Fibroblast of skin of right quadriceps (primary cell): ENCODE measurements around the gene EML1.
"Not testable (repeated sequence)": the region's sequence is repeated elsewhere in the genome, so short reads cannot be mapped to it uniquely, and the experiment has no call there.

ENCODE experiments used
- DNase-seq: peaks from one replicate; pipeline ENCODE4 v3.0.0-alpha.2; 2013

EML1 gene

DNA sequence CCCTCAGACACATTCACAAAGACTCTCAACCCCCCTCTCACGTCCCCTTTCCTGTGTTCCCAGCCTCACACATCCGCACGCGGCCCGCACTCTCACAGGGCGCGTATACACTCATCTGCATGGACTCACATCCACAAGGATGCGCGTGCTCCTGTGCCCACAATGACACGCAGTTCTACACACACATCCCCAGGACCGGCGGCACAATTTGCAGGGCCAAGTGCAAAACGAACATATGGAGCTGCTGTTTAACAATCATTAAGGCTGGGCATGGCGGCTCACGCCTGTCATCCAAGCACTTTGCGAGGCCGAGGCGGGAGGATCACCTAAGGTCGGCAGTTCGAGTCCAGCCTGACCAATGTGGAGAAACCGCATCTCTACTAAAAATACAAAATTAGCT, 36.4 kb upstream of the EML1 start:
- DNase-seq, result peak; percentile 25

DNA sequence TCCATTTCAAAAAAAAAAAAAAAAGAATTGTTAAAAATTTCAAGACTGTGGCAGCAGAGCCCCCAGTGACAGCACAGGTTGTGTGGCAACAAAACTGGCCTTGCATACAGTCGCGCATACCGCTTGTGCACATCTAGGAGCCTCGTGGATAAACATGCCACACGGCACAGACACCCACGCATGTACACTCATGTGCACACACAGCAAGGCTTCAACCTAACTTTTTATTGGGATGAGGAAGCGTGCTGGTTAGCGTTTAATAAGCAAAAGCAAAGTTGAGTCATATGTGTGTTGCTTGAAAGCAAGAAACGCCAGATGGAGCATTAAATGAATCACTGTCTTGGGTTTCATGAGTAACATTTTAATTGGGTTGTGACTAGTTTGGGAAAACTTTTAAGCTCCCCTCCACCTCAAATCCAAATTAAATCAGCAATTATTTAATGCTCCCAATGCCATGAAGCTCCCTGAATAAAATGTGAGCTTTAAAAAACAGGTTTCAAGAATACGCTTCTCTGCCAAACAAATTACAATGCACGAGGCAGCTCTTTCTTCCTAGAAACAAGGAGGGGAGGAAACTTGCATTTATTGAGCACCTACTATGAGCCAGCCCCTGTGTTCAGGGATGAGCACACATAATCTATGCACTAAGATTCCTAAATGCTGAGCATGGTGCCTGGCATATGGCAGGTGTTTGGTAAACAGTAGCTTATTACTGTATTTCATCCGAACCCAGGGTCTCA, 35.7 kb upstream of the EML1 start:
- DNase-seq, result peak; percentile 95

DNA sequence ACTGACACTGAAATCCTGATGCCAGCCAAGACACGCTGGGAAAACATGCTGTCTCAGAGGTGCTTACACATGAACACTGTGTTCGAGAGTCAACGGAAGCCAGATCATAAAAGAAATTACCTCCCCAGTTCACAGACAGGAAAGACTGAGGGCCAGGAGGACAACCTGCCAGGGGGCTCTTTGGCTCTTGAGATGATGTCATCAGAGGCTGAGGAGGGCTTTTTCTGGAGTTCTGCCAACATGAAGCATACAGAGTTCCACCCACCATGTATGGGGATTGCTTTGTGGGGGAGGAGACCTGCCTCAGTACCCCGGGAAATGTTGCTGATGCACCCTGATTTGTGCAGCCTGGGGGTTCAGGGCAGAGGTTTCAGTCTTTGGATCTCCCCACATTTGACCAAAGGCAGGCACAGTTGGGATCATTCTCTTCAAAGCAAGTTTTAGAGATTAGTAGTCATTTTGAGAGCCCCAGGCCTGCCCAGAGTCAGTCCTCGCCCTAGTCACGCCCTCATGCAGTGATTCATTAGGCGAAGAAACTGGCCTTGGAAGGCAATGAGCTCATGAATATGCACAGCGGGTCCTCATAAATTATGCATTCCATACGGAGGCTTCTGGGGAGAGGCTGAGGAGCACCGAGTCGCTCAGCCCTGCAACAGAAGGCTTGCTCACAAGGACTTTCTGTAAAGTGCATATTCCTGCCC, 34.9 kb upstream of the EML1 start:
- DNase-seq, result peak; percentile 97

DNA sequence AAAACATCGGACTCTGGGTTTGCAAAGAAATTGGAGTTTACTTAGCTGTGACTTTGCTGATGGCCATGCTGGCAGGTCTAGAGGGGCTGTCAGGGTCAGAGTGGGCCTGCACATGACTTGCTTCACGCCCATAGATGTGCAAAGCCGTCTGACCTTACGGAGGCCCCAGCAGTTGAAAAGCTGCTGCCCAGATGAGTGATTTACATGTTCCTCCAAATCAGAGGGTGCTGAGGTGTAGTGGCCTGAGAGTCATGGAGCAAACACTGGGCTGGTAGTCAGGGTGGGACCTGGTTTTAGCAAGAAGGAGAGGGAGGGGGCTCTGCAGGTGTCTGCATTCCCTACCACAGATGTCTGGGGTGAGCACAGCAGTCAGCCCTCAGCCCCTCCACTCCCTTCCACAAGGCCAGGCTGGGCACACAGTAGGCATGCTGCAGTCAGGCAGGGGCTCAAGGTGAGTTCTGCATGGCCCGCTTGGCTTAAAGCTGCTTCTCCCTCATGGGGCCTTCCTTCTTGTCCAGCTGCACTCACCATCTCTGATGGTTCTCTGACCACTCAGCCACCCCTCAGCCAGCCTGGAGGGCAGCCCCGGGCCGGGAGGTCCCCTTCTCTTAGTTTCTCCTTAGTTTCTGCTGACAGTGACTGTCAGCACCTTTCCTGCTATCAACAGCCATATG, 34.2 kb upstream of the EML1 start:
- no peak for DNase-seq

DNA sequence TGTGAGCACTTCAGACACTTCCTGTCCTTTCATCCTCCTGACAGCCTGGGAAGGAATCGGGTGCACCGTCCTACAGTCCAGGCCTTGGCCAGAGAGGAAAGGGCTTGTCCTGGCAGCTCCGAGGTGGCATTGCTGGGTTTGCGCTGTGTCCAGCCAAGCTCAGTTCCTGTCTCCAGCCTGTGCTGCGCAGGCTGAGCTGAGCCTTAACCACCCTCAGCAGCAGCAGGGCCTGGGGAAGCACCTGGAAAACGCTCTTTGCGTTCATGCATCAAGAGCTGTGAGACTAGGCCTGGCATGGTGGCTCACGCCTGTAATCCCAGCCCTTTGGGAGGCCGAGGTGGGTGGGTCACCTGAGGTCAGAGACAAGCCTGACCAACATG, 33.7 kb upstream of the EML1 start:
- DNase-seq, result no peak

DNA sequence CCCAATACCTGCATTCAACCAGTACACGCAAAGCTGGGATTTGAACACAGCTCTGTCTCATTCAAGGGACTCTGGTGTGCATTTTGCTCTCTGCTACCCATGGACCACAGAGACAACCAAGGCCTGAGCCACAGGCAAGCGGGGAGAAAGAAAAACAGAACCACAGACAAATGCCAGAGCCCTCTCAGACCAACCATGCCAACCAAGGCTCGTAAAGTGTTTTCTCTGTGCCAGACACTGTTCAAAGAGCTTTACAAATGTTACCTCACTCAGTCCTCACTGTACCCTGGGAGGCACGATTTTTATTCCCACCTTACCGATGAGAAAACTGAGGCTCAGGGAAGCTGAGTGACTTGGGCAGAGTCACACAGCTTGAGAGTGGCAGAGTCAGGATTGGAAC, 32.4 kb upstream of the EML1 start:
- DNase-seq, result no peak

DNA sequence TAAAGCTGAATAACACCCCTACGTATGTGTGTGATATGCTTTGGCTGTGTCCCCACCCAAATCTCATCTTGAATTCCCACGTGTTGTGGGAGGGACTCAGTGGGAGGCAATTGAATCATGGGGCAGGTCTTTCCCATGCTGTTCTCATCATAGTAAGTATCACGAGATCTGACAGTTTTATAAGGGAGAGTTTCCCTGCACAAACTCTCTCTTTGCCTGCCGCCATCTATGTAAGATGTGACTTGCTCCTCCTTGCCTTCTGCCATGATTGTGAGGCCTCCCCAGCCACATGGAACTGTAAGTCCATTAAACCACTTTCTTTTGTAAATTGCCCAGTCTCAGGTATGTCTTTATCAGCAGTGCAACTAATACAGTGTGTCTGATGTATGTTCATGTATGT, 30.3 kb upstream of the EML1 start:
- DNase-seq, result not testable (repeated sequence)

DNA sequence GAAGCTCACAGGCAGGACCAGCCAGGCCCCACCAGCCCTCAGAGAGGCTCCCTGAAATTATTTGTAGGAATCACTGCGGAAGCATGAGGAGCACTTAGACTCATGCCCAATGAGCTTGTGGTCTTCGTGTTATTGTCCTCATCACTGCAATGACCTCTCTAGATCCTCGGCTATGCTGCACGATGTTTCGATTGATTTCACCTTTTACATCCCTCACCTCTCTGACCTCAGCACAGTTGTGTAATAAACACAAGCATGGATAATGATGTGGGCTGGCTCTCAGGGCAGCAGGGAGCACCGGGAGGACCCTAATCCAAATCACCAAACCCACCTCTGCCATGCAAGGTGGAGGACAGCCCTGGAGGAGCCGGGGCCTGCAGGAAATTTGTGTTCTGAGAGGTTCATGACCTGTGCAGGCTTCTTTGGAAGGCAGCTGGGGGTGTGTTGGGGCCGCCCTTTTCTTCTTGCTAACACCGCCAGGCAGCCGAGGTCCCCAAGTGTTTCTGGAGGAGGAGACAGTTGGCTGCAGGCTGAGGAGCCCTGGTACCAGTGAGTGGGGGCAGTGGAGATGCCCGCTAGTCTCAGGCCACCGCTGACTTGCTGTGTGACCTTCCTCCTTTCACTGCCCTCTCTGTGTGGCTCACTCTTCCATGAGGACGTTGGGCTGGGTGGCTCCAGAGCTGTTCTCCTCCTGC, 29.5 kb upstream of the EML1 start:
- DNase-seq, result no peak

DNA sequence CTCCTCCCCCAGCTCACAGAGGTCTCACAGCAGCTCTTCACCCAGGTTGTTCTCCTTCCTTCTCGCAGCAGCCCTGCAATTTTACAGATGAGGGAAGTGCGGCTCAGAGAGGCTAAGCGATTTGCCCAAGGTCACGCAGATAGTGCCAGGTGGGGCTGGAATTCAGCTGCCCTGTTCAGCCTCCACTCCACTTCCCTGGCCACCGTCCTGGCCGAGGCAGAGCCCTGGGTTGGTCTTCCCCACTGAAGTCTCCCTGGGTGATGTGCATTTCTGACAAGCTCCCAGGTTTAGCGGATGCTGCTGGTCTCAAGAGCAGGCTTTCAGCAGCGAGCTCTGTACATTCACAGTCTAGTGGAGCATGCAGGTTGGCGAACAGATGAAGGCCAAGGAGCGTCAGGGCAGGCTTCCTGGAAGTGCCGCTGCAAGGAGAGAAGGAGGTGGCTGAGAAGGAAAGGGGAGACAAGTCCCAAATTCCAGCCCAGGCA, 28.9 kb upstream of the EML1 start:
- DNase-seq, result no peak

DNA sequence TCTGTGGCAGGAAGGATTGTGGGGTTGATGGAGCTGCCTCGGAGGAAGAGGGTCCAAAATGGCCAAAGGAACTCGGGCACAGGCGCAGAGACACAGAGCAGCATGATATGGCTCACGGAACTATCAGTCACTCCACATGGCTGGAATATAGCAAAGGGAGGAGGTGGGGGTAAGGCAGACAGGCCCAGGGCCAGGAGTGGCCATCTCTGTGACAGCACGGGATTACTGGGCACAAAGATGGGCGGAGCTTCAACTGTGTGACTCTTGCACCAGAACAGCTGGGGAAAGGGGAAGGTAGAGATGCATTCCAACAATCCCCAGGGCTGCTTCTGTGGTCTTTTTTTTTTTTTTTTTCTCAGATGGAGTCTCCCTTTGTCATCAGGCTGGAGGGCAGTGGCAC, 24.8 kb upstream of the EML1 start:
- peak; percentile 56 for DNase-seq

DNA sequence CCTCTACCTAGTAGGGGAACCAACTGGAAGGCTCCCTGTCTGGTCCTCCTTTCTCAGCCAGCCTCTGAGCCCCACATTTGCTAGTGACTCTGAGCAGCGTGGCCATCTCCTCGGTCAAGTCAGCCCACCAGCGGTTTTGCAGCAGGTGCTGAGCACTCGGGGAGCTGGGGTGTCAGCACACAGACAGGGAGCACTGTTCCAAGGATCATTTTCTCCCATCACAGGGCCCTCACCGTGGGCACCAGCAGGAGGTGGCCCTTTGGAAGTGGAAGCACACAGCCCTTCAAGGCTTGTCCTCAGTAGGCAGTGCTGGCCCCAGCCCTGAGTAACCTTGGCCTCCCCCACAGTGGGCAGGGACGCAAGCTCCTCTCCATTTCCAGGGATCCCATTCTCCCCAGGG, 24.1 kb upstream of the EML1 start:
- DNase-seq, result no peak

DNA sequence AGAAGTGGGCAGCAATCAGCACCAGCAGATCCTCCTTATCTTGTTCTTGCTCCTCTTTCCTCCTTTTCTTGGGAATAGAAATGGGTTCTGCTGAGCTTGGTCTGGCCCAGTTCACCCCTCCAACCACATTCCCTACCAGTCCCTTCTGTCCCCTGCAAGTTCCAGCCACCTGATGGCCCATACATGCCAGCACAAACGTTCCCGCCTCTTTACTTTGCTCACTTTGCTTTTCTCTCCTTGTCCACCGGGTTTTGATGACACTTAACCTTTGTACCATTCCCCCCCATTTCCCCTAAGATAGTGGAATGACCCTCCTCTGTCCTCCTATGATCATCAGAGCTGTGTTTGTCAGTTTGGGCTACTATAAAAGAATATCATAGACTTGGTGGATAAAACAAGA, 23.4 kb upstream of the EML1 start:
- DNase-seq, result no peak

DNA sequence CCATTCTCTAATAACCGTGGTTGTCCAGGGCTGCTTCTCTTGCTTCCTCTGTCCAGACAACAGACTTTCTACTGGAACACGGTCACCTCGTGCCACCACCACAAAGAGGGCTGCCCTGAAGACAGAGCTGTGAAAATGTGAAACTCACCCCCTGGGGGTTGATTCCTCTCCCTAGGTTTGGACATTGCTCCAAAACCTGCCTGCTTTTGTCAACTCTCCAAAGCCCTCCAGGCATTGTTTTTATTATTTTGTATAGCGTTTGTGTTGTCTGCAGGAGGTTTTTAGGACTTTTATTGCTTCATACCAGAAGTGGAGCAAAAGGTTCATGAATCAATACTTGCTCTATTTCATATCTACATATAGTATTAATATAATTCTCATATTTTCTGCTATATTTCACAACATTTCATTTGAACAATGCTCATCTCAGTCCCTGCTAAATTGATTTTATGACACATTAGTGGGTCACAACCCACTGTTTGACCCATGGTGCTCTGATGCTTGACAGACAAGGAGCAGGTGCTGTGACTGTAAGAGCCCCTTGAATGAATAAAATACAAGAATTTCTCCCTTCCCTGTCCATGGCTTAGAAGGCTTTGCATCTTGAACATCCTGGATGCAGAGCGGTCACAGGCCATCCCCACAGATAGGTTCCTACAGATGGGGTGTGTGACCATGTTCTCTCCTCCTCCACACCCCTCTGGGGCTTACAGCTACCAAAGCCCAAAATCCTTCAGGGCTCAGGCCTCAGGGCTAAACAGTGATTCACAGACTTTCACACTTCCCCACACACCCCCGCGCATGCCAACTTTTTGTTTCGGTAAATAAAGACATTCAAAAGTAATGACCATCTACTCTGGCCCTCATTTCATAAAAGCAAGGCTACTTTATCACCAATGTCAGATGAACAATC, 20.6 kb upstream of the EML1 start:
- no peak for DNase-seq

DNA sequence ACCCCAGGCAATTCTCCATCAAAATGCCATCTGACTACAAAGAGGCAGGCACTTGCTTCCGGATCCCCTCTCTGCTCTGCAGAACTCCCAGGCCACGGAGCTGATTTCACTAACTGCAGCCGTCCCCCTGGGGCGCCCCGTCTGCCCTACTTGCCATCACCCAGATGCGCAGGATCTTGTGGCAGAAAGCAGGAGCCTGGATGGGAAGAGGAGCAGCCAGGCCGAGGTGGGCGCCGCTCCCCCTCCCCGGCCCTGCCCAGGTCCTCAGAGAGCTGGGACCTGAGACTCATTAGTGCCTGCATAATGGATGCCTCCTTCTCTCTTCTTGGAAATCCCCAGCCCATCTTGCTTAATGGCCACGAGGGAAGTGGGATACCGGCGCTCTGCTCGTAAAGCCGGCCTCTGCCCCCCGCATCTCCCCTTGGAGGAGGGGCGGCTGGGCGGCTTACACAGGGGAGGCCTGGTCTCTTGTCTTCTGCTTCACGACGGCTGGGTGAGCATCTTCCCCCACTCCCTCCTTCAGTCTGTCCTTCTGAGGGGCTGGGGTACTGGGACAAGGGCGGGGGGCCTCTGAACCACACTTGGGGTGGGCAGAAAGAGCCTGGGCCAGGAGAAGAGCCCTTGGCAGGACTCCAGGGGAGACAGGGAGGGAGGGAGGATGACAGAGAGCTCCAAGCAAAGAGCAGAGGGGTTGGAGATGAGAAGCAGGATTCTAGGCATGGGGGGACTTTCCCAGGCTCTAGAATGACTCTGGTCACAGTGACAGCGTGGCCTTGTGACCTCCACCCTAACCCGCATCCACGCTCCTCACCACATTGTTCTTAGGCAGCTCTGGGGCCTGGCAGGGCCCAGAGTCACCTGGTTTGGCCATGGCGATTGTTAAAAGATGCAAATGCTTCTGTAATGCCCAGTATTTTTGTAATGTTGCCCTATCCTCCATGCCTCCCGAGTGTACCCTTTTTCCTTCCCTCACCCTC, 19.4 kb upstream of the EML1 start:
- no peak for DNase-seq

DNA sequence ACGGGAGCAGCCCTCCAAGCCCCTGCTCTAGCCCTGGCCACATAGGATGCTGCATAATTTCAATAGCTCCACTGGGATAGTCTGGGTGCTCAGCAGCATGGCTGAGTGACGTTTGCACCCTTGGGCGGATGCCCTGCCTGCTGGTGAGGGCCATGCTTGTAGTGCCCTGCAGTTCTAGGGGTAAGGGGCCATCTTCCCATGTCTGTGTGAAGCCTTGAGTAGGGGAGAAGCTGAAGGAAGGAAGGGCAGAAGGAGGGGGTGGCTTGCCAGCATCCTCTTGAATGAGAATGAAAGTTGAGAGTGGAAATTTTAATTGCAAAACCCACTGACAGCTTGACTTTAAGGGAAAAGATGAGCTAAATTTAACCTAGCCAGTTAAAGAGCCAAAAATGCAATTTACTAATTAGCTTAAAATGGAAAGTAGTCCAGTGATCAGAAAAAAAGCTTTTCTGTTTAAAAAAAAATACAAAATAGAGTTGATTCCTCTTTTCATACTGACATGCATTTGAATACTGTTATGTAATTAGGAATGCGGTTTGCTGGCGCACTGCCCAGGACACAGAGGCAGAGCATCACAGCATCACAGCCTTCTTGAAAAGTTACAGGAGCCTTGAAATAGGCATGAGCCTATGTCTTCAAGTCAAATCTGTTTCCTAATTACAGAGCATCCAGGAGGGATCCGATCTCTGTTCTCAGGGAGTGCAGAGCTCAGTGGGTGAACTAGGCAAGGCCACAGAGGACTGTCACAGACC, 18.5 kb upstream of the EML1 start:
- peak; percentile 67 for DNase-seq

DNA sequence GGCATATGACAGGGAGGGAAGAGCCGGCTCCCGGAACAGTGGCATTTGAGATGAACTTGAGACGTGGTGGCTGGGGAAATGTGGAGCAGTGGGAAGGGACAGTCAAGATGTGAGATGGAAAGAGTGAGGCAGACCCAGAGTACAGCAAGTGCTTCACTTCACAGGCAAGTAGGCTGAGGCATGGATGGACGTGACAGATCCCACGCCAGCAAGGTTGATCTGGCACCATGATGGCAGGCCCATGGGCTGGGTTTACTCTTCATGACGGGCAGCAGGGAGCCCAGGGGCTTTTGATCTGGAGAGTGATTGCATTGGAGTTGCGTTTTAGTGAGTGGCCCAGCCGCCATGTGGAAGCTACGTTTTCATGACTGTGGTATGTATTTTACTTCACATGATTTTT, 17.9 kb upstream of the EML1 start:
- DNase-seq, result no peak

DNA sequence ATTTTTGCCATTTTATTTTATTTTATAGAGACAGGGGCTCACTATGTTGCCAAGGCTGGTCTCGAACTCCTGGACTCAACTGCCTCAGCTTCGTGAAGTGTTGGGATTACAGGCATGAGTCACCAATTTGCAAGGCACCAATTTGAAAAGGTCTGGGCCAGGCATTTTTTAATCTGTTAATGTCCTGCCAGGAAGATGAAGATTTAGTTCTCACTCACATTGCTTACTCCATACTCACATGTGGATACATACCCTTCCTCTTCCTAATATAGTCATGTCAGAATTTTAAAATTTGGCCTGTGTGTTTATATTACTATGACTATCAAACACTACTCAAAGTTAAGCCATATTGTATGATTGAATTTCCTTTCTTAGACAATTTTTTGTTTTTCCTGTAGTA, 15.3 kb upstream of the EML1 start:
- DNase-seq, result peak; percentile 33

DNA sequence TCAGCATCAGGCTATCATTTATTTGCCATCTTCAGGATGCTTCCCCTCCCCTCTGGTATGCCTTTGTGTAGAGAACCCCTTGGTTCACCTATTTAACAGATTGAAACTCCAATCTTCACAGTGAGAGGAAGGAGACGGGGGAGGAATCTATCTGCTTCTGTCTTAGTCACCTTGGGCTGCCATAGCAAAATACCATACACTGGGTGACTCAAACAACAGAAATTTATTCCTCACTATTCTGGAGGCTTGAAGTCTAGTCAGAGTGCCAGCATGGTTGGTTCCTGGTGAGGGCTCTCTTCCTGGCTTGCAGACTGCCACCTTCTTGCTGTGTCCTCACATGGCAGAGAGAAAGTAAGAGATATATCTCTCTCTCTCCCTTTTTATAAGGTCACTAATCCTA, 13.5 kb upstream of the EML1 start:
- peak; percentile 69 for DNase-seq

DNA sequence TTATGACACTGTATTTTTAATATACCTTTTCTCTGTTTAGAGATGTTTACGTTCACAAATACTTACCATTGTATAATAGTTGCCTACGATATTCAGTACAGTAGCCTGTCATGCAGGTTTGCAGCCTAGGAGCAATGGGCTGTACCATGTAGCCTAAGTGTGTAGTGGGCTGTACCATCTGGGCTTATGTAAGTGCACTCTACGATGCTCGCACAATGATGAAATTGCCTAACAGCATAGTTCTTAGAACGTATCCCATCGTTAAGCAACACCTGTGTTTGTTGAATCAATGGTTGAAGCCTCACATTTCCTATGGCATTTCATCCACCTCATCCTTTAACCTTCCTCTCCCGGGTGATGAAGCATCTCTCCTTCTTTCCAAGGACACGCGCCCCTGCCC, 12.5 kb upstream of the EML1 start:
- DNase-seq, result no peak

DNA sequence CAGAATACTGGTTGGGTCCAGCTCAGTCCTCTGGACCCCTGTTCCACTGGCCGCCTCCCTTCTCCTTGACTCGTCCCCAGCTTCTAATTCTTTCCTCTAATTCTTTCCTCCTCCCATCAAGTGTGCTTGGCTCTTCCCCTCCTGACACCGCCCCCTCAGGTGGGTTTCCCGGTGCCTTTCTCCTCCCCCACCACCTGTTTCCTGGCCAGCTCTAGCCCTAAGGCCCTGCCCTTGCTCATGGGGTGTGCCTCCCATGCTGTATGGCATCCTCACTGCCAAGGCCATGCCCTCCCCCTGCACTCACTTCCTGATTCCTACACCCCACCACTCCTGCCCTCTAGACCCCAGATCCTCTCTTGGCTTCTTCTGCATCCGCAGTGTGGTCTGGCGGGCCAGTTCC, 12.1 kb upstream of the EML1 start:
- DNase-seq, result no peak
